ENCODE measurements around the gene AKT3. TPM values are rescaled to one million over a fixed set of nuclear protein-coding genes. Genes with fewer than 3 reads are reported as not detected.

Gene AKT3
- total and polyA plus RNA-seq, 5 donors from 2014 or later, result 0.81 to 84.2 (median 2.8) TPM

DNA sequence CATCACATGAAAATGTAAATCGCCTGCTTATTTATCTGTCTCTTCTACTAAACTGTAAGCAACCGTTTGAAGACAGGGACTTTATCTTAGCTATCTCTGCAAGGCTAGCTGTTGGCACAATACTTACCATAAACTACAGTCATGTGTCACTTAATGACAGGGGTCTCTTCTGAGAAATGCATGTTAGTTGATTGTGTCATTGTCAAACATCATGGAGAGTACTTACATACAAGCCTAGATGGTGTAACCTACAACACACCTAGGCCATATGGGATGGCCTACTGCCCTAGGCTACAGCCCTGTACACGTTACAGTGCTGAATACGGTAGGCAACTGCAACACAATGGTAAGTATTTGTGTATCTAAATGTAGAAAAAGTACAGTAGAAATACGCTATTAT, 326.3 kb downstream of the AKT3 start:
- no peak for DNase-seq
- Histone ChIP-seq H3K4me3 (ENCODE audit: low read depth, low read length) (no peak overlapping the region), H3K4me1 (ENCODE audit: control insufficient read depth, insufficient read depth, low read length, poor library complexity, severe bottlenecking) (no peaks in the 10 kb centered on the region), H3K9me3 (ENCODE audit: control insufficient read depth in 2 of 2, low read length in 2 of 2) (no peaks in the 10 kb centered on the region), H3K27ac (ENCODE audit: insufficient read depth, low read length, poor library complexity, severe bottlenecking) (no peak overlapping the region), H3K36me3 (ENCODE audit: control insufficient read depth, insufficient read depth, low read length) (no peaks in the 10 kb centered on the region), H3K27me3 (ENCODE audit: control insufficient read depth, insufficient read depth, low read length) (no peaks in the 10 kb centered on the region)
- Mint-ChIP-seq H3K27me3 (no peaks in the 10 kb centered on the region), H3K27ac (no peak overlapping the region), H3K9me3 (peaks cover 0 to 4% (median 0%) of the 10 kb centered on the region in 7 donors), H3K4me1 (peaks cover 5 to 9% (median 6%) of the 10 kb centered on the region in 4 donors), H3K4me3 (no peak overlapping the region), H3K36me3 (peaks cover 17% of the 10 kb centered on the region)
- ATAC-seq (ENCODE audit: low read depth in 2 of 2), result no peak

DNA sequence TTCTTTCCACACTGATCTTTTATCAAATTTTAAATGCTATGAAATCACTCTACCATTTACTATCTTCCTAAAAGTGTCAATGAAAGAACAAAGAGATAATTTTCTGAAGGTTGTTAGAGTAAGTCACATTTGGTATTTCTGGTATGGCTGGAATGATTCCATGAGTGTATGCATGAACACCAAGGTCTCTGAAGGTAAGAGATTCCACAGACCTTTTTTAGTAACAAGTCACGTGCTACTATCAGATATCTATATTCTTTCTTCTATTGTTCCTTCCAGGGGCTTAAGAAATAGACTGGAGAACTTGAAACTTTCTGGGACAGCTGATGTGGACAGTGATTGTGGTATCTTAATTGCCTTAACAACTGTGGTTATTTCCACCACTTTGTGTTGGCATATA, 329.2 kb downstream of the AKT3 start:
- no peaks in the 10 kb centered on the region for H3K36me3 ChIP-seq (ENCODE audit: control insufficient read depth, insufficient read depth, low read length)
- no peaks in the 10 kb centered on the region for H3K4me1 ChIP-seq (ENCODE audit: control insufficient read depth, insufficient read depth, low read length, poor library complexity, severe bottlenecking)
- peaks cover 0 to 5% of the 10 kb centered on the region in 2 experiments for H3K9me3 ChIP-seq (ENCODE audit: control insufficient read depth in 2 of 2, low read length in 2 of 2)
- ATAC-seq (ENCODE audit: low read depth in 2 of 2) (no peak), DNase-seq (no peak)
- H3K27ac ChIP-seq (ENCODE audit: insufficient read depth, low read length, poor library complexity, severe bottlenecking), result no peak overlapping the region
- H3K4me1 Mint-ChIP-seq, result peaks cover 5 to 10% (median 8%) of the 10 kb centered on the region in 4 donors
- no peak overlapping the region for H3K4me3 ChIP-seq (ENCODE audit: low read depth, low read length)
- H3K27me3 ChIP-seq (ENCODE audit: control insufficient read depth, insufficient read depth, low read length), result no peaks in the 10 kb centered on the region
- H3K4me3 Mint-ChIP-seq, result no peak overlapping the region
- peaks cover 0 to 4% (median 0%) of the 10 kb centered on the region in 7 donors for H3K9me3 Mint-ChIP-seq
- H3K36me3 Mint-ChIP-seq, result peaks cover 21% of the 10 kb centered on the region
- H3K27me3 Mint-ChIP-seq, result no peaks in the 10 kb centered on the region
- no peak overlapping the region for H3K27ac Mint-ChIP-seq

DNA sequence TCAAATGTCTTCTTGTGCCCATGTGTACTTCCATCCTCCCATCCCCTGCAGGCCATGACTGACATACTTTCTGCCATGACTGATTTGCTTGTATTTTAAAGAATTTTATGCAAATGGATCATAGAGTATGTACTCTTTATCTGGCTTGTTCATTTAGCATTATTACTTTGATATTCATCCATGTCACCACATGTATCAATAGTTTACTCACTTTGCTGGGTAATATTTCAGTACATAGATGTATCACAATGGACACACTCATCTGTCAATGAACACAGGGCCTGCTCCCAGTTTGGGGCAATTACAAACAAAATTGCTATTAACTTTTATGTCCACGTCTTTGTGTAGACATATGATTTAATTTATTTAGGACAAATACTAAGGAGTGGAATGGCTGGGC, 335.1 kb downstream of the AKT3 start:
- H3K9me3 Mint-ChIP-seq, result peaks cover 0 to 4% (median 0%) of the 10 kb centered on the region in 7 donors
- peaks cover 0 to 18% (median 13%) of the 10 kb centered on the region in 4 donors for H3K4me1 Mint-ChIP-seq
- no peaks in the 10 kb centered on the region for H3K27me3 Mint-ChIP-seq
- Histone ChIP-seq H3K27ac (ENCODE audit: insufficient read depth, low read length, poor library complexity, severe bottlenecking) (no peak overlapping the region), H3K9me3 (ENCODE audit: control insufficient read depth in 2 of 2, low read length in 2 of 2) (peaks cover 0 to 5% of the 10 kb centered on the region in 2 experiments), H3K4me1 (ENCODE audit: control insufficient read depth, insufficient read depth, low read length, poor library complexity, severe bottlenecking) (no peaks in the 10 kb centered on the region), H3K27me3 (ENCODE audit: control insufficient read depth, insufficient read depth, low read length) (no peaks in the 10 kb centered on the region), H3K4me3 (ENCODE audit: low read depth, low read length) (no peak overlapping the region), H3K36me3 (ENCODE audit: control insufficient read depth, insufficient read depth, low read length) (peaks cover 13% of the 10 kb centered on the region)
- no peak overlapping the region for H3K27ac Mint-ChIP-seq
- ATAC-seq (ENCODE audit: low read depth in 2 of 2) (no peak), DNase-seq (no peak)
- no peak overlapping the region for H3K4me3 Mint-ChIP-seq
- H3K36me3 Mint-ChIP-seq, result peaks cover 33% of the 10 kb centered on the region

DNA sequence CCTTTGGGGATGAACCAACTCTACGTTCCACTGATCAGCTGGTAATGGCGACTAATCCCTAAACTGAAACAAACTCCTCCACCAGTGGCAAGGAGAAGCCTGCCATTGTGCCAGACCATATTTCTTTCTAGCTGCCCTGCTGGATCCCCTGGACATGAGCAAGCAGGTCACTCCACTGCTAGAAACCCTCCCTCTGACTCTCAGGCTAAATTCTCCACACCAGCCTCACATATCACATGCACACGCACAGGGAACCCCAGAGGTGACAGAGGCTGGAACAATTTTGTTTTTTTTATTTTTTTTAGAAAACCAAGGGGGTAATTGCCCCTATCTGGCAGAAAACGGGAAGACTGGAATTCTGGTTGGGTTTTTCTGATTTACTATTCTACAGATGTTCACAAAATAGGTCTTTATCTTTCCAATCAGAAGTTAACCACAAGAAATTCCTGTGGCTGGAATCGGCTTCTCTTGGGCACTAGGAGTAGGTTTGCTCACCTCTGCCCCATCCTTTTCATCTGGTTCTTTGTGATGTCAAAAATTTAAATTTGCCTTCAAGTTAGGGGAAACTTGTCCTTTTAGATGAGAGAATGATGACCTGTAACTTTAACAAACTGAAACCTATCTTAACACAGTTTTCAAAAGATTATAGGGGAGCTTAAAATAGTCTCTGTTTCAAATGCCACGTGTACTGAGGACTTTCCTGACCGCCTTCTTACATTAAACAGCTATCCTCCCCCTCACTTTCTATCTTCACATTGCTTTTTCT, 336.1 kb downstream of the AKT3 start:
- no peak for ATAC-seq (ENCODE audit: low read depth in 2 of 2)
- Mint-ChIP-seq H3K27me3 (no peaks in the 10 kb centered on the region), H3K4me1 (peaks cover 0 to 23% (median 13%) of the 10 kb centered on the region in 4 donors), H3K4me3 (no peak overlapping the region), H3K9me3 (peaks cover 0 to 4% (median 0%) of the 10 kb centered on the region in 7 donors), H3K36me3 (peaks cover 36% of the 10 kb centered on the region), H3K27ac (peak overlapping the region; percentile 34 to 60 (median 44))
- no peak for DNase-seq
- no peak overlapping the region for H3K4me3 ChIP-seq (ENCODE audit: low read depth, low read length)
- H3K27ac ChIP-seq (ENCODE audit: insufficient read depth, low read length, poor library complexity, severe bottlenecking), result no peak overlapping the region
- no peaks in the 10 kb centered on the region for H3K27me3 ChIP-seq (ENCODE audit: control insufficient read depth, insufficient read depth, low read length)
- no peaks in the 10 kb centered on the region for H3K4me1 ChIP-seq (ENCODE audit: control insufficient read depth, insufficient read depth, low read length, poor library complexity, severe bottlenecking)
- H3K9me3 ChIP-seq (ENCODE audit: control insufficient read depth in 2 of 2, low read length in 2 of 2), result peaks cover 0 to 5% of the 10 kb centered on the region in 2 experiments
- peaks cover 13% of the 10 kb centered on the region for H3K36me3 ChIP-seq (ENCODE audit: control insufficient read depth, insufficient read depth, low read length)

DNA sequence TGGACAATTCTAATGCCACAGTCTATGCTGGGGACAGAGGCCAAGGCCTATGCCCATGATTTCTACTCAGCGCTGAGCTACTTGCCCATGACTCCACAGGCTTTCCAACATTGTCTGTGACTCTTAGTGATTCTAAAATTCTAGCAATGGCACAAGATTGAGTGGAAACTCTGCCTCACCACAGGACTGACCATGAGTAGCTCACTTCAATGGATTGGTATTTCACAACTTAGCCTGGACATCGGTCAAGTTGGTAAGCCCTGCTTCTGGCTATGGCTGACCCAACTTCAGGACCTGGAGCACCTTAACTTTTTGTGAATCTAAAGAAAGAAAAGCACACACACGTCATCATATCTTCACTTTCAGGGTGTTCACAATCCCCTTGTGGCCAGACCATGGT, 339.1 kb downstream of the AKT3 start:
- no peak overlapping the region for H3K27ac ChIP-seq (ENCODE audit: insufficient read depth, low read length, poor library complexity, severe bottlenecking)
- no peak for DNase-seq
- Mint-ChIP-seq H3K27me3 (no peaks in the 10 kb centered on the region), H3K9me3 (no peaks in the 10 kb centered on the region), H3K27ac (no peak overlapping the region), H3K36me3 (peaks cover 26% of the 10 kb centered on the region), H3K4me1 (peaks cover 0 to 29% (median 13%) of the 10 kb centered on the region in 4 donors), H3K4me3 (no peak overlapping the region)
- H3K36me3 ChIP-seq (ENCODE audit: control insufficient read depth, insufficient read depth, low read length), result peaks cover 15% of the 10 kb centered on the region
- no peak overlapping the region for H3K4me3 ChIP-seq (ENCODE audit: low read depth, low read length)
- H3K27me3 ChIP-seq (ENCODE audit: control insufficient read depth, insufficient read depth, low read length), result no peaks in the 10 kb centered on the region
- ATAC-seq (ENCODE audit: low read depth in 2 of 2), result no peak
- no peaks in the 10 kb centered on the region for H3K9me3 ChIP-seq (ENCODE audit: control insufficient read depth in 2 of 2, low read length in 2 of 2)
- no peaks in the 10 kb centered on the region for H3K4me1 ChIP-seq (ENCODE audit: control insufficient read depth, insufficient read depth, low read length, poor library complexity, severe bottlenecking)

DNA sequence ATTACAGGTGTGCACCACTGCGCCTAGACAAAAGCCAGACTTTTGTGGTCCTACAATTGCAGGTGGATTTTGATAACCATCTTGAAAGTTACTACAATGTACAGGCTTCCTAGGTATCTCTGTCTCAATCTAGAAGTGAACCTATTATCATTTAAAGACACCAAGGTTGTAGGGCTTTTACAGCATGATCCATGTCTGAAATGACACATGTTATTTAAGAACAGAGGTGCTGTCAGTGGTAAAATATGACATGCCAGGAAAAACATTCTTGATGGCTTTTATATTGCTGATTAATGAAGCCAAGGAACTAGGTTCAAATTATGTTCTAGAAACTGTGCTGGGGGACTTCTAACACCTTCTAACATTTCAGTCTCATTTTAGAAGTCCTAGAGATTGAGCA, 341.1 kb downstream of the AKT3 start:
- H3K27me3 Mint-ChIP-seq, result no peaks in the 10 kb centered on the region
- H3K4me3 Mint-ChIP-seq, result no peak overlapping the region
- Histone ChIP-seq H3K27me3 (ENCODE audit: control insufficient read depth, insufficient read depth, low read length) (no peaks in the 10 kb centered on the region), H3K27ac (ENCODE audit: insufficient read depth, low read length, poor library complexity, severe bottlenecking) (no peak overlapping the region), H3K4me1 (ENCODE audit: control insufficient read depth, insufficient read depth, low read length, poor library complexity, severe bottlenecking) (no peaks in the 10 kb centered on the region), H3K36me3 (ENCODE audit: control insufficient read depth, insufficient read depth, low read length) (peaks cover 18% of the 10 kb centered on the region), H3K9me3 (ENCODE audit: control insufficient read depth in 2 of 2, low read length in 2 of 2) (no peaks in the 10 kb centered on the region), H3K4me3 (ENCODE audit: low read depth, low read length) (no peak overlapping the region)
- DNase-seq, result no peak
- no peaks in the 10 kb centered on the region for H3K9me3 Mint-ChIP-seq
- no peak for ATAC-seq (ENCODE audit: low read depth in 2 of 2)
- no peak overlapping the region for H3K27ac Mint-ChIP-seq
- H3K36me3 Mint-ChIP-seq, result peaks cover 36% of the 10 kb centered on the region
- H3K4me1 Mint-ChIP-seq, result peaks cover 0 to 20% (median 10%) of the 10 kb centered on the region in 4 donors

DNA sequence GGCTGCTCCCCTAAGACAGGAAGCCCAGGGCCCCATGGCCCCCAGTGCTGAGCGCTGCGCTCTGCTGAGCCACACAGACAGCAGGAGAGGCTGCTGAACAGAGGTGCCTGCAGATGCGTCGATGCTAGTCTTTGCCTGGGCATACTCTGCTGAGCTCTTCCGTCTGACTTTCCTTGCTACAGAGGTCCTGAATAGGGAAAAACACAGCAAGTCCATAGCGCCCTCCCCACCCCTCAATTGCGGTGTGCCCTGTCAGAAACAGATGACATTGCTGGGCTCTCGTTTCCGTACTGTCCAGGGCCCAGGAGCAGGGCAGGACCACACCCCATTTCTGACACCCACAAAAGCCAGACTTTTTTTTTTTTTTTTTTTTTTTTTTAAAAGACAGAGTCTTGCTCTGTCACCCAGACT, 341.7 kb downstream of the AKT3 start:
- ATAC-seq (ENCODE audit: low read depth in 2 of 2), result peak; percentile 53 to 63
- Mint-ChIP-seq H3K36me3 (peaks cover 43% of the 10 kb centered on the region), H3K27ac (peak overlapping the region in 1 of 3 donors; percentile 44), H3K4me1 (peaks cover 0 to 17% (median 10%) of the 10 kb centered on the region in 4 donors), H3K27me3 (no peaks in the 10 kb centered on the region), H3K4me3 (peak overlapping the region in 1 of 4 donors; percentile 41), H3K9me3 (no peaks in the 10 kb centered on the region)
- DNase-seq, result peak in 2 of 3 donors; percentile 15
- no peak overlapping the region for H3K27ac ChIP-seq (ENCODE audit: insufficient read depth, low read length, poor library complexity, severe bottlenecking)
- H3K36me3 ChIP-seq (ENCODE audit: control insufficient read depth, insufficient read depth, low read length), result peaks cover 18% of the 10 kb centered on the region
- no peaks in the 10 kb centered on the region for H3K9me3 ChIP-seq (ENCODE audit: control insufficient read depth in 2 of 2, low read length in 2 of 2)
- H3K27me3 ChIP-seq (ENCODE audit: control insufficient read depth, insufficient read depth, low read length), result no peaks in the 10 kb centered on the region
- H3K4me1 ChIP-seq (ENCODE audit: control insufficient read depth, insufficient read depth, low read length, poor library complexity, severe bottlenecking), result no peaks in the 10 kb centered on the region
- no peak overlapping the region for H3K4me3 ChIP-seq (ENCODE audit: low read depth, low read length)

Measured in CD4-positive, CD25-positive, alpha-beta regulatory T cell (primary cell).